NCI-H226 (cell line): Measurements from ENCODE around the gene CORO2A.
"Not testable (repeated sequence)": the region's sequence is repeated elsewhere in the genome, so short reads cannot be mapped to it uniquely, and the experiment has no call there.

ENCODE experiments used
- DNase-seq: peaks from one replicate; pipeline ENCODE4 v3.0.0-alpha.2; 2015

CORO2A gene

DNA sequence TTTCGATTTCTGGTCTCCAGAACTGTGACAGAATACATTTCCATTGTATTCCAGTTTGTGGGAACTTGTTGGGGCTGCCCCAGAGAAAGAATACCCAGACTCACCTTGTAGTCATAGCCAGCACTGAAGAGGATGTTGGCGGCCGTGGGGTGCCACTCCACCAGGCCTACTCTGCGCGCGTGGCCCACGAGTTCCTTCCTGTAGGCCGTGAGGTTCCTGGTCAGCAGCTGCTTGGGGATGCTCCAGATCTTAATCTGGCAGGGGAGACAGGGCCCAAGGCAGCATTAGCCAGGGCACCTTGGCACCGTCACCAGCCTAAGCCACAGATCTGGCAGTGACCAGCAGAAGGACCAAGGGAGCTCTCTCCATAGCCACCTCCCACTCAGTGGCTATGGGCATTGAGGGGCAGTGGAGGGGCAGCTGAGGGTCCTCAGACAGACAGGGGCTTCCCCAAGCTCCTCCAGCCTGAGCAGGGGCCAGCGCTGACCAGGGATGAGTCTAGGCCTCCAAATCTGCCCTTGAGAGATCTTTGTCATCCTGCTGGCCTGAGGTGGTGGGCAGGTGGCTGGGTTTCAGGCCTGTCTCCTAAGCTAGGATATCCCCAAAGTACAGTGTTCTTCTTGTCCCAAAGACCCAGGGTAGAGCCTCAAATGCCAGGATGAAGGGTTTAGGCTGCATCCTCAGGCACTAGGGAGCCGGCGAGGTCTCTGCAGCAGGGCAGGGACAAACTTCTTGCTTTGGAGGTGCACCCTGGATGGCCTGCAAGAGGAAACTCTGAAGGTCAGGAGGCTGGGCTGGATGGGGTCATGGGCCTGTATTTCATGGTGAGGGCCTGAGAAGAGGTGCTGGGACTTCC, 57.5 kb downstream of the CORO2A start:
- no peak for DNase-seq

DNA sequence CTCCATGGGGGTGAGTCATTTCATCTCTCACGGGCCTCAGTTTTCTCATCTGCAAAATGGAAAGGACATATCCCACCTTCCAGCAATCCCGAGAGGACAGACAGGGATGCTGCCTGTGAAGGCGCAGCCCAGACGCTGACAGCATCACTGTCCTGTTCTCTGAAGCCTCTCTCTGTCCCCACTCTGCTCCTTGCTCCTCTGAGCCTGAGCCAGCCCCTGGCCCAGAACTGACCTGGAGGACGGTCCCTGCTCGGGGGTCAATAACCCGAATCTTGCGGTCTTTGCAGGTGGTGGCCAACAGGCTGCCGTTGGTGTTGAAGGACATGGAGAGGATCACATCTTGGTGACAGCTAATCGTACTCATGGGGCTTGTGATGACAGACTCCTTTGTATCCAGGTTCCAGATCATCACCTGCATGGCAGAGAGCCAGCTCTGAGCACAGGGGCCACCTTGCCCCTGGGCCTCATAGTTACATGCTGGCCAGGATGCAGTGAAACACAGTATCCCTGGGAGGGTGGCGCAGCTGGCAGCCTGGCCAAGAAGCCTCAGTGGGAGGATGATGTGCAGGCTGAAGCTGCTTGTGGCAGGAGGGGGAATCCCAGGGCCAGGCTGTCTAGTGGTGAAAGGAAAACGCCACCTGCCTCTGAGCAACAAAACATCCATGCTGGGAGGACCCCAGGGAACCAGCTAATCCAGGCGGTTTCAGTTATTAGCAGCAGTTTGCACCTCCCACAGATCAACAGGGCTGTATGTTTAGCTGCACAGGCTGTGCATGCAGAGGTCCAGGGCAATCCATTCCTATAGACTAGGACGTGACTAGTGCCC, 59.4 kb downstream of the CORO2A start:
- DNase-seq: no peak

- DNase-seq: no peak
Measured at GRCh38 chr9:98132158-98132557, 60.3 kb downstream of the CORO2A start.

GRCh38 chr9:98130576-98131228, 61.7 kb downstream of the CORO2A start:
- no peak for DNase-seq

DNA sequence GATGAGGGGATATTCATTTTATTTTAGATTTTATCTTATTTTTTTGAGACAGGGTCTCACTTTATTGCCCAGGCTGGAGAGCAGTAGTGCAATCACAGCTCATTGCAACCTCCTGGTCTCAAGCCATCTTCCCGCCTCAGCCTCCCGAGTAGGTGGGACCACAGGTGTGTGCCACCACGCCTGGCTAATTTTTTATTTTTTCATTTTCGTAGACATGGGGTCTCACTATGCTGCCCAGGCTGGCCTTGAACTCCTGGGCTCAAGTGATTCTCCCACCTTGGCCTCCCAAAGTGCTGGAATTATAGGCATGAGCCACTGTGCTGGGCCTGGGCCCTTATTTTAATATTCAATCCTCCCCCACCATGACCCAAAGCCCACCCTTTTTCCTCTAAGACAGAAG, 62.4 kb downstream of the CORO2A start:
- not testable (repeated sequence) for DNase-seq

DNA sequence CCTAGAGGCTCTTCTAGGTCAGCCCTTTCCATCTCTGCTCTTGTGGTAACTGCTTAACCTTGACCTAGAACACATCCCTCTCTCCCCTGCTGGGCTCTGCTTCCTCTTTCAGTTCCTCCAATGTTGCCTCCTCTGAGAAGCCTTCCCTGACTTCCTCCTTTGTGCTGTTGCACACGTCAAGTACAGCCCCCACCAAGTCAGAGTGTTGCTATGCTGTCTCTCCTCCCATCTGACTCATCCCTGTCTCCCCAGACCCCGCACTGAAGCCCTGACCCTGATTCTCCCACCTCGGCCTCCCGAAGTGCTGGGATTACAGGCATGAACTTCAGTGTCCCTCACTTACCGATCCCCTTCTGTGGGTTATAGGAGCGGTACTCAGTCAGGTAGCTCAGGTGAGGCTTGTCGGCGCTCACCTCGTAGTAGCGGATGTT, 63.0 kb downstream of the CORO2A start:
- DNase-seq: no peak

GRCh38 chr9:98128316-98128715, 64.1 kb downstream of the CORO2A start:
- DNase-seq: no peak

DNA sequence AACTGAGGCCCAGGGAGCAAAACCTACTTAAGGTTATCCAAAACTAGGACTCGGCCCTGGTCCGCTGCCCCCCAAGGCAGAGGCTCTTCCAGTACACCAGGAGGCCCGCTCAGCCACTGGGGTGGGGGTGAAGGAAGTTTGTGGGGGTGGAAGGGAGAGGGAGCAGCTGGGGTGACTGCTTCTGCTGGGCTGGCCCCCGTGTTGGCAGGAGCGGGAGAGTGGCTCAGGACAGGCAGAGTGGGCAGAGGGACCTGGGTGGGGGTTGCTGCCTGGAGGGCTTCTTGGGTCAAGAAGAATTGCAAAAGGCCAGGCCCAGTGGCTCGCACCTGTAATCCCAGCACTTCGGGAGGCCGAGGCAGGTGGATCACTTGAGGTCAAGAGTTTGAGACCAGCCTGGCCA, 65.2 kb downstream of the CORO2A start:
- no peak for DNase-seq

- DNase-seq: no peak
Measured at GRCh38 chr9:98124637-98125426, 67.6 kb downstream of the CORO2A start.

- not testable (repeated sequence) for DNase-seq
Measured at GRCh38 chr9:98124091-98124490, 68.3 kb downstream of the CORO2A start.

DNA sequence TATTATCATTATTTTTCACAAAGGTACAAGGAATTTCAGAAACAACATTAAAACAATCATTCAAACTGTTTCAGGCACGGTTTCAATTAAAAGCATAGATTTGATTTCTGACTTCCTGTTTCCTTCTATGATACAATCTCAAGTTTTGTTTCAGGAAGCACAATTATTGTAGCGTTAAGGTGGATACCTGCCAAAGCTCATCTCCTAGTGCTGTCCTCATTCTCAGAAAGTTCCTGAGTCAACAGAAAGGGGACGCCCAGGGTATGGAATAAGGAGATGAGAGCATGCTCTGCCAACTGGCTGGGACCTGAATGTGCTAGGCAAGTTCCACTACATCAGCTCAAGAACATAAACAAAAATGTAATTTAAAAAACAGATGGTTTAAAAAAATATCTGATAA, 71.4 kb downstream of the CORO2A start:
- DNase-seq: no peak

DNA sequence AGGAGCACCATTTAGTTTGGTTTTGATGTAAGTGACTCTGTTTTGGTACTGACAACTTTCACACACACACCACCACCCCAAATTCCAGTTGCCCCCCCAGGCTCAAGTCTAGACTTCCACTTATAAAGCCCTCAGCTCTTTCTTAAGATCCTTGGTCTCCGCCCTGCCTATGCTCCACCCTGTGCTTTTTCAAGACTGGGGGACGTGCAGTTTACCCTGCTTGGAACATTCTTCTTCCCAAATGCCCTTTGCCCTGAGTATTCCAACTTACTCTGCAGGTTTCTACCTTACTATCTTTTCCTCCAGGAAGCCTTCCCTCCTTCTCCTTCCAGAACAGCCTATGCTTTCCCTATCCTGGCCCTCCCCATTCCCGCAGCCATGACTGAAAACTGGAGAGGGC, 72.0 kb downstream of the CORO2A start:
- no peak for DNase-seq

GRCh38 chr9:98118640-98119601, 73.5 kb downstream of the CORO2A start, which contains the start of gene TRIM14:
TRIM14 (minus strand) TSS chr9:98119222; CDS start chr9:98119188, 34 bp downstream.
- peak; percentile 71 for DNase-seq

GRCh38 chr9:98117984-98118639, 74.3 kb downstream of the CORO2A start:
- no peak for DNase-seq

DNA sequence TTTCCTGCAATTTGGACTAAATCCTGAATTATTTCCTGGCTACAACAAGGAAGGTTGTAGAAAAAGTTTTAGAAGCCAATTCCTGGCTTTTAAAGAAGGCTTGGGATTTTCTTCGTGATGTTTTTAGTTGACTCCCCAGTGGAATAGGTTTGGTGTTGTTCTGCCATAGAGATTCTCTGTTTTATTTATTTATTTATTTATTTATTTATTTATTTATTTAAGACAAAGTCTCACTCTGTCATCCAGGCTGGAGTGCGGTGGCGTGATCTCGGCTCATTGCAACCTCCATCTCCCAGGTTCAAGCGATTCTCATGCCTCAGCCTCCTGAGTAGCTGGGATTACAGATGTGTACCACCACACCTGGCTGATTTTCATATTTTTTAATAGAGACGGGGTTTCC, 75.3 kb downstream of the CORO2A start:
- DNase-seq: not testable (repeated sequence)

DNA sequence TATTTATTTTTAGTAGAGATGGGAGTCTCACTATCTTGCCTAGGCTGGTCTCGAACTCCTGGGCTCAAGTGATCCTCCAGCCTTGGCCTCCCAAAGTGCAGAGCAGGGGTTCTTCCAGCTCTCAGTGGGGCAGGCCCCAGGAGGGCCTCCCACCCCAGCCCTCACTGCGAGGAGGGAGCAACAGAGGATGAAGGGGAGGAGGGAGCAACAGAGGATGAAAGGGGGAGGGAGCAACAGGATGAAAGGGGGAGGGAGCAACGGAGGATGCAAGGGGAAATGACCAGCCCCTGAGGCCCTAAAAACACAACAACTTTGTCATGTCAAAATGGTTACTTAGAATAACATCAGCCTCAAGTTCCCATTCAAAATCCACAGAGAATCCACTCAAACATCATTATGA, 83.4 kb downstream of the CORO2A start:
- no peak for DNase-seq

GRCh38 chr9:98108531-98109031, 83.9 kb downstream of the CORO2A start:
- DNase-seq: no peak

DNA sequence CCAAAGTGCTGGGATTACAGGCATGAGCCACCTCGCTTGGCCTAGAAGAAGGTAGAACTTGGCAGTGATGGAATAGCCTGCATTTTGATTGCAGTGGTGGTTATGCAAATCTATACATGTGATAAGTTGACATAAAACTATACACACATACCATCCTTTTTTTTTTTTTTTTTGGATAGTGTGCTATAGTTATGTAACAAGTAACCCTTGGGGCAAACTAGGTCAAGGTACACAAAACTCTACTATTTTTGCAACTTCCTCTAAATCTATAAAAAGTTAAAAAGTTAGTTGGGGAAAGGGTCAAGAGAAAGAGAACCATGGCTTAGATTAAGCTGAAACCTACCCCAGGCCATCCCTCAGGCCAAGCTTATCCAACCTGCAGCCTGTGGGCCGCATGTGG, 84.5 kb downstream of the CORO2A start:
- DNase-seq: no peak

GRCh38 chr9:98105006-98105405, 87.4 kb downstream of the CORO2A start:
- no peak for DNase-seq

GRCh38 chr9:98104445-98104881, 88.0 kb downstream of the CORO2A start:
- DNase-seq: no peak
